Mesothelial cell of epicardium (in vitro differentiated cells): ENCODE results near the gene BAD. TPM values are rescaled to one million over a fixed set of nuclear protein-coding genes. Genes with fewer than 3 reads are reported as not detected.
A peak's percentile ranks its signal among the peaks of the same experiment; 100 is the strongest.

ENCODE experiments used
- DNase-seq, 2 experiments: peaks; one replicate each; pipeline ENCODE4 v3.0.0; 2021; ENCODE audit warnings: low spot score in 2 of 2; ENCODE audit not compliant: unreplicated experiment in 2 of 2
- H3K27ac Mint-ChIP-seq: 2 replicates; pipeline ENCODE4 v1.8.0; 2021; ENCODE audit warnings: mixed read lengths
- H3K27me3 Mint-ChIP-seq: 2 replicates; pipeline ENCODE4 v1.8.0; 2021; ENCODE audit warnings: low read depth, mixed read lengths
- H3K36me3 Mint-ChIP-seq: 2 replicates; pipeline ENCODE4 v1.8.0; 2021; ENCODE audit warnings: mixed read lengths
- H3K4me1 Mint-ChIP-seq: 2 replicates; pipeline ENCODE4 v1.8.0; 2021; ENCODE audit warnings: mixed read lengths
- H3K4me3 Mint-ChIP-seq: 2 replicates; pipeline ENCODE4 v1.8.0; 2021; ENCODE audit warnings: mild to moderate bottlenecking, moderate library complexity, mixed read lengths
- H3K9me3 Mint-ChIP-seq: 2 replicates; pipeline ENCODE4 v1.8.0; 2021; ENCODE audit warnings: mixed read lengths
- total RNA-seq: library from RNA; stranded (reverse); gene quantifications from 3 replicates; pipeline ENCODE4 v1.2.1, GENCODE V29; 2021
- TF ChIP-seq, protein P1 (sequence below): fragments of 200-600 bp; sonication (generic); IDR thresholded peaks from one replicate; pipeline ENCODE4 v1.5.0; 2021; ENCODE audit warnings: antibody characterized with exemption; ENCODE audit not compliant: unreplicated experiment

BAD gene
- total RNA-seq, 1 donor from 2014 or later = 50.2 TPM

DNA sequence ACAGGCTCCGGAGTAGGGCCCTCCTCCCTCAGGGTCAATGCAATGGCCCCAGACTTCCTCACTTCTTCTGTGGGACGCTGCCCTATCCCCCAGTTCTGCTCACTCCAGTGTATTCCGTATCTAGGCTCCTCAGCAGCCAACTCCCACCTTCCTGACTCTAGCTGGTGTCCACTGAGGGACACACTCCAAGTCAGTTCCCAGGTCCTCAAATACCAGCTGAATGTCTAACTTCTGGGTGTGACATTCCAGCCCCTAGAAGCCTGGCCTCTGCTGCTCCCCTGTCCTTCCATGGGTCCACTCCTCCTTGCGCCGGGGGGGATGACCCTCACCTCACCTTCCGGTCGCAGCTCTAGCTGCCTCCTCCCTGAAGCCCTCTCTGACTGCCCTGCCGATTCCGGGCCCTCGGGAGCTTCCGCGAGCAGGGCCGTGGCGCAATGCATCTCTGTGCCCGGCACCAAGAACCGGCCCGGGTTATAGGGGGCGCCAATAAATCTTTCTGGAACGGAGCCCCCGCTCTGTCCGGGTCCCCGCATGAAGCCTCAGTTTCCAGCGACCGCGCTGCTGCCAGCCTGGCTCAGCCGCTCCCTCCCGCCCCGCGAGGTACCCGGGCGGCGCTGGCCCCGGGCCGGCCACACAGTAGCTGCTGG lies 15.4 kb downstream of the BAD start:
- Mint-ChIP-seq H3K27ac (peak overlapping the region; percentile 100), H3K36me3 (peaks cover 5% of the 10 kb centered on the region), H3K4me1 (peaks cover 24% of the 10 kb centered on the region), H3K9me3 (no peaks in the 10 kb centered on the region), H3K4me3 (peak overlapping the region; percentile 96), H3K27me3 (no peaks in the 10 kb centered on the region)
- DNase-seq = no peak
- TF ChIP-seq, protein P1, sequence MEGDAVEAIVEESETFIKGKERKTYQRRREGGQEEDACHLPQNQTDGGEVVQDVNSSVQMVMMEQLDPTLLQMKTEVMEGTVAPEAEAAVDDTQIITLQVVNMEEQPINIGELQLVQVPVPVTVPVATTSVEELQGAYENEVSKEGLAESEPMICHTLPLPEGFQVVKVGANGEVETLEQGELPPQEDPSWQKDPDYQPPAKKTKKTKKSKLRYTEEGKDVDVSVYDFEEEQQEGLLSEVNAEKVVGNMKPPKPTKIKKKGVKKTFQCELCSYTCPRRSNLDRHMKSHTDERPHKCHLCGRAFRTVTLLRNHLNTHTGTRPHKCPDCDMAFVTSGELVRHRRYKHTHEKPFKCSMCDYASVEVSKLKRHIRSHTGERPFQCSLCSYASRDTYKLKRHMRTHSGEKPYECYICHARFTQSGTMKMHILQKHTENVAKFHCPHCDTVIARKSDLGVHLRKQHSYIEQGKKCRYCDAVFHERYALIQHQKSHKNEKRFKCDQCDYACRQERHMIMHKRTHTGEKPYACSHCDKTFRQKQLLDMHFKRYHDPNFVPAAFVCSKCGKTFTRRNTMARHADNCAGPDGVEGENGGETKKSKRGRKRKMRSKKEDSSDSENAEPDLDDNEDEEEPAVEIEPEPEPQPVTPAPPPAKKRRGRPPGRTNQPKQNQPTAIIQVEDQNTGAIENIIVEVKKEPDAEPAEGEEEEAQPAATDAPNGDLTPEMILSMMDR = no peak

DNA sequence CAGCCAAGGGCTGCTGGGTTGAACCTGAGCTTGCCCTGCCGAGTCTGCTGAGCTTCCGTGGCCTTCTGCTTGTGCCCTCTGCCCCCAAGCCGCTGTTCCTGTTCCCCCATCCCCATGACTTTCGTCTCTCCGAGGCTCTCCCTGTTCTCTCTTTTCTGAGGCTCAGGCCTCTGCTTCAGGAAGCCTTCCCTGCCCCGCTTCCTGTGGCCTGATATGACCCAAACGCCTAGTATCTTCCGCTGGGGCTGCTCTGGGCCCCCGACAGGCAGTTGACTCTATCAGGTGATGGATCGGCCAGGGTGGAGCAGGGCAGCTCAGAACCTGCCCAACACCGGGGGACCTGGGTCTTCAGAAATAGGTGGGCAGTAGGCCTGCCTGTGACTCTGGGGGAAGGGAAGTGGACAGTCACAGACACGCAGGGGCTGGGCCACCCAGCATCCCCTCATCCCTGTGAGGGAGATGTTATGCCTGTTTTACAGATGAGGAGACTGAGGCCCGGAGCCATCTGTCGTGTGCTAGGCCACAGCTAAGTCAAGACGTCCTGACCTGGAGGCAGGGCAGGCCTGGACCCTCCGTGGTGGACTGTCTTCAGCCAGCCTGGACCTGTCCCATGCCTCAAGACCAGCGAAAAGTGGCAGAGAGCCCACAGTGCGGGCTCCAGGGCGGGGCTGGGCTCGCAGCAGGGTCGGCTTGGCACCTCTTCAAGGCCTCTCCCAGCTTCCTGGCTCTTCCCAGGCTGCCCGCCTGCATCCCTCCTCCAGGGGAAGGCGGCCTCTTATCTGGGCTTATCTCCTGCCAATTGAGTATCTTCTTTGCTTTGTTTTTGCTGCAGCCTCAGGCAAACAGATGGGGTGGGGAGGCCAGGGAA lies 16.2 kb downstream of the BAD start:
- no peaks in the 10 kb centered on the region for H3K27me3 Mint-ChIP-seq
- TF ChIP-seq, protein P1 = no peak

DNA sequence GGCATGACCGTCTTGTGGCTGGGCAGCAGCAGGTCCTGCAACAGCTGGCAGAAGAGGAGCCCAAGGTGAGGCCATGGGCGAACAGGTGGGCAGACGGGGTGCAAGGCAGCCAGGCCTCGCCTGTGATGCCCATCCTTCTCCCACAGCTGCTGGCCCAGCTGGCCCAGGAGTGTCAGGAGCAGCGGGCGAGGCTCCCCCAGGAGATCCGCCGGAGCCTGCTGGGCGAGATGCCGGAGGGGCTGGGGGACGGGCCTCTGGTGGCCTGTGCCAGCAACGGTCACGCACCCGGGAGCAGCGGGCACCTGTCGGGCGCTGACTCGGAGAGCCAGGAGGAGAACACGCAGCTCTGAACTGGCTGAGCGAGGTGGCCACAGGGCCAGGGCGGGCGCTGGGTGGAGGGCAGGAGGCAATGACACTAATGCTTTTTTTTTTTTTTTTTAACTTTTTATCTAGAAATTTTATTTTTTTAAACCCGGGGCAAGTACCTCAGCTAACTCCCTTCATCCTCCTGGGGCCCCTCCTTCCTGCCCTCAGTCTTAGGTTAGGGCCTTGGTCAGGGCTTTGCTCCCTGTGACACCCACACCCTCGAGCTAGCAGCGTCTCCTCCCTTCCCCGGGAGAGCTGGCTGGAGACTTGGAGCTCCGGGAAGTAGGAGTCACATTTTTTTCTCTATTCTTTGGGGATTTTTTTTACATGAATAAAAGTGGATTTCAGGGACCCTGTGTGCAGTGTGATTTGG lies 17.1 kb downstream of the BAD start:
- TF ChIP-seq, protein P1 = no peak
- Mint-ChIP-seq H3K4me1 (peaks cover 25% of the 10 kb centered on the region), H3K9me3 (no peaks in the 10 kb centered on the region), H3K4me3 (peak overlapping the region; percentile 10), H3K27ac (no peak overlapping the region), H3K36me3 (peaks cover 12% of the 10 kb centered on the region), H3K27me3 (no peaks in the 10 kb centered on the region)
- no peak for DNase-seq

More for the DNA sequence above, 16.2 kb downstream of the BAD start:
- no peak for DNase-seq
- H3K4me1 Mint-ChIP-seq = peaks cover 24% of the 10 kb centered on the region
- H3K4me3 Mint-ChIP-seq = peak overlapping the region; percentile 96
- peak overlapping the region; percentile 94 for H3K27ac Mint-ChIP-seq
- peaks cover 6% of the 10 kb centered on the region for H3K36me3 Mint-ChIP-seq
- no peaks in the 10 kb centered on the region for H3K9me3 Mint-ChIP-seq

DNA sequence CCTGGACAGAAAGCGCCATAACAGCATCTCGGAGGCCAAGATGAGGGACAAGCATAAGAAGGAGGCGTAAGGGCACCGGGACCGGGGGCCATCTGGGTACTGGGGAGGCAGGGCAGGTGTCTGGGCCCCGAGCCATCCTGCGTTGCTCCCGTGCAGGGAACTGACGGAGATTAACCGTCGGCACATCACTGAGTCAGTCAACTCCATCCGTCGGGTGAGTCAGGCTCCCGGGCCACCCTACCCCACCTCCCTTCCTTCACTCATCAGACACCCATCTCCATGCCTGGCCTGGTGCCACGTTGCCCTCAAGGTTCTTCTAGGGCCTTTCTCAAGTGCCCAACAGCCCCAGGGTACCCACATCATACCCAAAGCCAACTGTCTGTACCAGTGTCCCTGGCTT lies 18.1 kb downstream of the BAD start:
- TF ChIP-seq, protein P1 = no peak
- Mint-ChIP-seq H3K4me1 (peaks cover 21% of the 10 kb centered on the region), H3K4me3 (no peak overlapping the region), H3K9me3 (no peaks in the 10 kb centered on the region), H3K36me3 (peaks cover 12% of the 10 kb centered on the region), H3K27ac (no peak overlapping the region), H3K27me3 (no peaks in the 10 kb centered on the region)
- no peak for DNase-seq

DNA sequence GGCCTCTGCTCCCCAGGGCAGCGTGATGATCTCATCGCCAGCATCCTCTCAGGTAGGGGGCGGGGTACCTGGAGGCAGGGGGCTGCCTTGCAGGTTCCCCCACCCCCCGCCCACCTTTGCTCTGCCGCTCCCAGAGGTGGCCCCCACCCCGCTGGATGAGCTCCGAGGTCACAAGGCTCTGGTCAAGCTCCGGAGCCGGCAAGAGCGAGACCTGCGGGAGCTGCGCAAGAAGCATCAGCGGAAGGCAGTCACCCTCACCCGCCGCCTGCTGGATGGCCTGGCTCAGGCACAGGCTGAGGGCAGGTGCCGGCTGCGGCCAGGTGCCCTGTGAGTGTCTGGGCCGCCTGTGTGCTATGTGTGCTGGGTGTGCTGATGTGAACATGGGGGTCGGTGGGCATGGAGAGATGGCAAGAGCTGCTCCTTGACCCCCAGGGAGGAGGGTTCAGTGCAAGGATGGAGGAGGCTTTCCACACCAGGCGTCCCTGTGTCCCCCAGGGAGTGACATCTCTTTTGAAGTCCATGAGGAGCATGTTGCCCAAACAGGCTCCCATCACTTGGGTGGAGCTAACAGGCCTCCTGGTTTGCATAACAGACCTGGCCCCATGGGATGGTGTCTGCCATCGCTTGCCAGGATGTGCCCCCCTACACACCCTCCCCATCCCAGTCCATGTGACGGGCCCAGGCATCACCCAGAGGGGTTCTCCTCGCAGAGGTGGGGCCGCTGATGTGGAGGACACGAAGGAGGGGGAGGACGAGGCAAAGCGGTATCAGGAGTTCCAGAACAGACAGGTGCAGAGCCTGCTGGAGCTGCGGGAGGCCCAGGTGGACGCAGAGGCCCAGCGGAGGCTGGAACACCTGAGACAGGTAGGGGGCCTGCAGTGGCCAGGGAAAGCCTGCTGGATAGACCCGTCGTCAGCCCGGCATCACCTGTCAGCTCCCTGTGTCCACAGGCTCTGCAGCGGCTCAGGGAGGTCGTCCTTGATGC lies 19.0 kb downstream of the BAD start:
- no peak overlapping the region for H3K27ac Mint-ChIP-seq
- peaks cover 12% of the 10 kb centered on the region for H3K36me3 Mint-ChIP-seq
- no peaks in the 10 kb centered on the region for H3K9me3 Mint-ChIP-seq

More for the DNA sequence above, 19.0 kb downstream of the BAD start:
- TF ChIP-seq, protein P1 = no peak
- no peak for DNase-seq
- H3K4me1 Mint-ChIP-seq = peaks cover 21% of the 10 kb centered on the region
- H3K4me3 Mint-ChIP-seq = no peak overlapping the region
- no peaks in the 10 kb centered on the region for H3K27me3 Mint-ChIP-seq
